ENCODE measurements around the gene DNAJB5. TPM values are rescaled to one million over a fixed set of nuclear protein-coding genes. Genes with fewer than 3 reads are reported as not detected.

Gene DNAJB5
- total RNA-seq, 1 donor from 2014 or later = 18.4 TPM

DNA sequence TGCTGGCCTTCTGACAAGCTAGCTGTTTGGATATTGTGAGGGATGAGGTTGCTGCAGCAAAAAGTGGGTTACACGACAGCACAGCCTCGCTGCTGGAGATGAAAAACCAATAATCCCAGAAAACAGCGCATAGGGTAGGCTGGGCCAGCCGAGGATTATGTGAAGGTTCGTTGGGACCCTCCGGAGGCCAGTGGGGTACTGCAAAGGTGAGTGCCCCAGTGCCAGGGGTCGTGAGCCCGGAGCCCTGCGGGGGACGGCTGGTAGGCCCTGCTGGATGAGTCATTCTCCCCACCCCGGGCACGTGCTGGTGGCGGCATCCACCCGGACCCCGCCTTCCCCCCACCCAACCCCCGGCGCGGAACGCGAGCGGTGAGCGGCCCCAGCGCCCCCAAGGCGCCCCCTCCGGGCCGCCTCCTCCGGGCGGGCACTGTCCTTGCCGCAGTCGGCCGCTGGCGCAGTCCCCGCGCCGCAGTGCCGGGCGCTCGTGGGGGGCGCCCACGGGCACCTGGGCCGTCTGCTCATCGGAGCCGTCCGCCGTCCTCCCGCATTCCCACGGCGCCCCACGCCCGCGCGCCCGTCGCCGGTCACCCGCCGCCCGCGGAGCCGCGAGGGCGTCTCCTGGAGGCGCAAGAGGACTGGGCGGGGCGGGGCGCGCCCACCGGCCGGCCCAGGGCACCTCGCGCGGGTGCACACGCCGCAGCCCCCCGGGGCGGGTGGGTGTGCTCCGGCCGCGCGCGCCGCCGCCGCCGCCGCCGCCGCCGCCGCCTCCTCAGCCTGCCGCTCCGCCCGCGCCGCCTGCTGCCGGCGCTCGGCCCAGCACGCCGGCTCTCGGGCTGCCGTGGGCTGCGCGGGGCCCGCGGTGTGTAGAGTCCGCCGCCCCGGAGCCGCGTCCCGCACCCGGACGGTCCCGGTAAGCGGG, 31.8 kb upstream of the DNAJB5 start, which contains the start of gene PHF24:
PHF24 (plus strand) TSS at position 794 of the 919 bp plus-strand sequence. CDS start 13,014 bp downstream, outside the sequence.
- Mint-ChIP-seq H3K4me1 (no peaks in the 10 kb centered on the region), H3K27me3 (ENCODE audit: low read depth) (peaks cover 92% of the 10 kb centered on the region), H3K4me3 (peak within 1 kb of the TSS; percentile 69), H3K27ac (no peak within 1 kb of the TSS), H3K9me3 (no peaks in the 10 kb centered on the region), H3K36me3 (no peaks in the 10 kb centered on the region)
- DNase-seq (ENCODE audit: low spot score in 2 of 2, unreplicated experiment in 2 of 2) = peak in 1 of 2 experiments; percentile 53
- no peak for TF ChIP-seq CTCF (IDR thresholded peaks at IDR 0.05; ENCODE audit: unreplicated experiment)

DNA sequence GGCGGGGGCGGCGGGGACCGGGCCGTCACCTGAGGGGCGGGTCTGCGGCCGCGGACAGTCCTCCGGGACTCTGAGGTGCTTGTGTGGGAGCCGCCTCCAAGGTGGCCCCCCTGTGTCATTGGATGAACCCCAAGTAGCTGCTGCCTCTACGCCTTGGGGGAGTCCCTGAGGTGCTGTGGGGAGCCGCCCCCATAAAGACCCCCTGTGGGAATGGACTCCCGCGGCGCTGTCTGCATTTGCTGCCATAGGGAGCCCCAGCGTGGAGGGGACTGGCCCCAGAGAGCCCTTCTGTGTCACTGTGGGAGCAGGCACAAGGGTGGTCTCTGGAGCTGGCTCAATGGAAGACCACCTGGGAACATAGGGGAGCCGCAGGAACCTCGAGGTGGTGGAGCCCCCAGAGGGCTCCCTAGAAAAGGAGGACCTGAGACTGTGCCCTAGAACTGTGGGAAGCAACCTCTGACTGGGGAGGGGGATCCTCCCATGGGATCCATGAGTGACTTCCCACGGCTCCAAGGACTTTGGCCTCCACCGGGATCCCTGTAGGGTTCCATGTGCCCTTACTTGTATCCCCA, 31.0 kb upstream of the DNAJB5 start:
- DNase-seq (ENCODE audit: low spot score in 2 of 2, unreplicated experiment in 2 of 2) = no peak
- Mint-ChIP-seq H3K4me1 (no peaks in the 10 kb centered on the region), H3K27me3 (ENCODE audit: low read depth) (peaks cover 92% of the 10 kb centered on the region), H3K9me3 (no peaks in the 10 kb centered on the region), H3K27ac (no peak overlapping the region), H3K4me3 (peak overlapping the region; percentile 60), H3K36me3 (no peaks in the 10 kb centered on the region)
- no peak for TF ChIP-seq CTCF (IDR thresholded peaks at IDR 0.05; ENCODE audit: unreplicated experiment)

GRCh38 chr9:34959461-34959860, 30.1 kb upstream of the DNAJB5 start:
- no peaks in the 10 kb centered on the region for H3K36me3 Mint-ChIP-seq
- no peak for TF ChIP-seq CTCF (IDR thresholded peaks at IDR 0.05; ENCODE audit: unreplicated experiment)
- H3K4me1 Mint-ChIP-seq = no peaks in the 10 kb centered on the region
- no peak overlapping the region for H3K27ac Mint-ChIP-seq
- H3K9me3 Mint-ChIP-seq = no peaks in the 10 kb centered on the region
- DNase-seq (ENCODE audit: low spot score in 2 of 2, unreplicated experiment in 2 of 2) = no peak
- no peak overlapping the region for H3K4me3 Mint-ChIP-seq
- H3K27me3 Mint-ChIP-seq (ENCODE audit: low read depth) = peaks cover 92% of the 10 kb centered on the region

DNA sequence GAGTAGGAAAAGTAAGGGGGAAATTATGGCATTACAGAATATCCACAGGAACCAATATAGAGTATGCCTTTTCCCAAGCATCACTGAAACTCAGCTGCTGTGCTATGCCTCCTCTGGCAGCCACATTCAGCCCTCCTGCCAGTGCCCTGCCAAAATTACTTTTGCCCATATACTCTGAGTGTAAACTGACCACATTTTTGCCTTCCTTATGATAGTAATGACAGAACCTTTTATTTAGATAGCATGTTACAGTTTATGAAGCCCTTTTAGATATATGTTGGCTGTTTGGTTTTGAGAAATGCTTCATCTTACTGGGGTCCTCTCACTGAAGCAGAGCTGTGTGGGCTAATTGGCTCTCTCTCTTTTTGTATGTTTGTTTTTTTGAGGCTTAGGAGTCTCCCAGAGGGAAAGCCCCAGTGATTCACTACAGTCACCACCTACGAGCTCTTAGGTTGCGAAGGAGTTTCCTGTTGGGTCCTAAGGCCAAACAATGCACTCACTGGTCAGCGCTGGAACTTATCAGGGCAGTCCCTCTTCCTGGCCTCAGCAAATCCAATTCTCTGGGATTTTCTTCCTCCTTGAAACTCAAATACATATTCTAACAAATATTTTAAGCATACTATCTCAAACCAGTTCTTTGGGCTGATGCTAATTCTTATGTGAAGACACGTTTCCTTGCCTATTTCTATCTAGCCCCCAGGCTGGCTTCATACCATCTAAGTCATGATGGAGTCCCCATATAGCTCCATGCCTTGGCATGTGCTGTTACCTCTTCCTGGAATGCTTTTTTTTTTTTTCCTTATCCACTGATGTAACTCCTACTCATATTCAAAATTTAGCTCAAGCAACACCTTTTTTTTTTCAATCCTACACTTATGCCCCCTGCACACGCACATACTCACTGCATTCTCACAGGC, 27.7 kb upstream of the DNAJB5 start:
- DNase-seq (ENCODE audit: low spot score in 2 of 2, unreplicated experiment in 2 of 2) = no peak
- Mint-ChIP-seq H3K9me3 (no peaks in the 10 kb centered on the region), H3K27me3 (ENCODE audit: low read depth) (peaks cover 90% of the 10 kb centered on the region), H3K27ac (no peak overlapping the region), H3K36me3 (no peaks in the 10 kb centered on the region), H3K4me1 (no peaks in the 10 kb centered on the region), H3K4me3 (no peak overlapping the region)
- no peak for TF ChIP-seq CTCF (IDR thresholded peaks at IDR 0.05; ENCODE audit: unreplicated experiment)

DNA sequence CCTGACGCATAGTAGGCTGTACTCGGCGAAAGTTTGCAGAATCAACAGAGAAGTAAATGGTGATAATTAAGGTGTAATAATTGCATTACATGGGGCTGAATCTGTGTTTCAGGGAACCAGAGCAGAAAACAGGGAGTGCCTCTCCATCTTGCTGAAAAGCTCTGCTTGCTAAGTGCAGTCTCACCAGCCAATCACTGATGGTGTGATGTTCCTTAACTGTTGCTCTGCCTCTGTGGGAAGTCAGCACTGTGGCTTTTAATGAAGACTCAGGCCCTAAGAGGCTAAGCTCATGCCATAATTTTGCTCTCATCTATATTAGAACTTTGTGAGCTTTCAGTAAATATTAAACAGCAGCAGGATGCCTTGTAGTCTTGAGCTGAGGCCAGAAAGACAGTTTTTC, 27.0 kb upstream of the DNAJB5 start:
- no peak for TF ChIP-seq CTCF (IDR thresholded peaks at IDR 0.05; ENCODE audit: unreplicated experiment)
- DNase-seq (ENCODE audit: low spot score in 2 of 2, unreplicated experiment in 2 of 2) = no peak
- Mint-ChIP-seq H3K4me1 (no peaks in the 10 kb centered on the region), H3K27me3 (ENCODE audit: low read depth) (peaks cover 90% of the 10 kb centered on the region), H3K4me3 (no peak overlapping the region), H3K36me3 (no peaks in the 10 kb centered on the region), H3K27ac (no peak overlapping the region), H3K9me3 (no peaks in the 10 kb centered on the region)
